ENCODE data around the gene SYMPK. TPM values are rescaled to one million over a fixed set of nuclear protein-coding genes. Genes with fewer than 3 reads are reported as not detected.

The SYMPK gene
- total RNA-seq, 1 donor, result 42.0 TPM

DNA sequence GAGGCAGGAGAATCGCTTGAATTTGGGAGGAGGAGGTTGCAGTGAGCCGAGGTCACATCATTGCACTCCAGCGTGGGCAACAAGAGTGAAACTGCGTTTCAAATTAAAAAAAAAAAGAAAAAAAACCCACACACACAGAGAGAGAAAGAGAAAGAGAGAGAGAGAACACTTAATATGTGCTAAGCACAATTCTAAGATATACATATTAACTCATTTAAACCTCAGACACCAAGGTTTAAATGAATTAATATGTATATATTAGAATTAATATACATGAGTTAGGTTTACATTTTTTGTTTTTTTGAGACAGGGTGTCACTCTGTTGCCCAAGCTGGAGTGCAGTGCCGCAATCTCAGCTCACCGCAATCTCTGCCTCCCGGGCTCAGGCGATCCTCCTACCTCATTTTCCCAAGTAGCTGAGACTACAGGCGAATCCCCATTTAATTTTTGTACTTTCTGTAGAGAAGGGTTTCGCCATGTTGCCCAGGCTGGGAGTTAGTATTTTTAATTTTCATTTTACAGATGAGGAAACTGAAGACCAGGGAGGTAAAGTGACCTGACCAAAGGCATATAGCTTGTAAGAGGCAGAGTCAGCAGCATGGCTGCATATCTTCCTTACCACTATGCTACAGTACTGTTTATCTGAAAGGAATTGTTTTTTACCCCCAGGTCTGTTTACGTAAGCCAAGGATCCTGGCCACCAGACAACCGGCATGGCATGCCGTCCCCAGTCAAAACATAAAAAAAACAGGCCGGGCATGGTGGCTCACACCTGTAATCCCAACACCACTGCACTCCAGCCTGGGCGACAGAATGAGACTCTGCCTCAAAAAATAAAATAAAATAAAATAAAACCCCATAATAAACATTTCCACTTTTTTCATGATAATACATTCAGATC is 2.3 kb downstream of the SYMPK start:
- no peak overlapping the region for H3K4me2 ChIP-seq (ENCODE audit: insufficient read depth, low read length)

DNA sequence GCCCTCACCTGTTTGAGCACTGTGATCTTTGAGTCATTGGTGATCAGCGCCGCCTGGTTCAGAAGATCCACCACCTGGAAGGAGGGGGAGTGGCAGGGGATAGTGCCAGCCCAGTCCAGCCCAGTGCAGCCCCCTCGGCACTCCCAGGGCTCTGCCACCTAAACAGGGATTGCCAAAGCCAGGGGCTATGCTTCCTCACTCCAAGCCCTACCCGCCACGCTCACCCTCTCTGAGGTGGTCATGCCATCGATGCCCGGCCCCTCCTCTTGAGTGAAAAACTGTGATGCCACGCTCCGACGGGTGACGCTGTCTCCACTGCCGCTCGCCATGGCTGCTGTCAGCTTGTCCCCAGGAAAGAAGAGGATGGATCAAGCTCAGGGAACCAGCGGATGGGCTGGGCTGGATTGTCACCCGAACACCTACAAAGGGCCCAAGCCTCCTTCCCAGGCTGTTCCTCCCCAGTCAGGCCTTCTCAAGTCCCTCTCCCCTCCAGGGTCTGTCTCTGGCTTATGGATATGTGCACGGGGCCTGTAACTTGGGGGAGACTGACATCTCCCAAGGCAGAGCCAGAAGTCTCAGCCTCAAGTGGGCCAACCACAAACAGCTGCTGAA is 8.7 kb downstream of the SYMPK start:
- no peaks in the 10 kb centered on the region for H3K27me3 ChIP-seq (ENCODE audit: insufficient read depth, low read length)
- H3K4me3 ChIP-seq (ENCODE audit: insufficient read depth, low read length), result no peak overlapping the region
- H3K4me1 ChIP-seq (ENCODE audit: insufficient read depth, low read length), result peaks cover 7% of the 10 kb centered on the region
- H3K9me3 ChIP-seq (ENCODE audit: low read depth, low read length), result no peaks in the 10 kb centered on the region
- no peak overlapping the region for H2AFZ ChIP-seq (ENCODE audit: low read length)
- H4K20me1 ChIP-seq (ENCODE audit: insufficient read depth, low read length), result peaks cover 15% of the 10 kb centered on the region
- no peak for DNase-seq (ENCODE audit: insufficient read length, low spot score, missing footprints)
- H3K4me2 ChIP-seq (ENCODE audit: insufficient read depth, low read length), result no peak overlapping the region
- no peak overlapping the region for H3K27ac ChIP-seq (ENCODE audit: low read depth, low read length)
- H3K79me2 ChIP-seq (ENCODE audit: insufficient read depth, low read length), result peaks cover 38% of the 10 kb centered on the region
- TF ChIP-seq, protein P1, sequence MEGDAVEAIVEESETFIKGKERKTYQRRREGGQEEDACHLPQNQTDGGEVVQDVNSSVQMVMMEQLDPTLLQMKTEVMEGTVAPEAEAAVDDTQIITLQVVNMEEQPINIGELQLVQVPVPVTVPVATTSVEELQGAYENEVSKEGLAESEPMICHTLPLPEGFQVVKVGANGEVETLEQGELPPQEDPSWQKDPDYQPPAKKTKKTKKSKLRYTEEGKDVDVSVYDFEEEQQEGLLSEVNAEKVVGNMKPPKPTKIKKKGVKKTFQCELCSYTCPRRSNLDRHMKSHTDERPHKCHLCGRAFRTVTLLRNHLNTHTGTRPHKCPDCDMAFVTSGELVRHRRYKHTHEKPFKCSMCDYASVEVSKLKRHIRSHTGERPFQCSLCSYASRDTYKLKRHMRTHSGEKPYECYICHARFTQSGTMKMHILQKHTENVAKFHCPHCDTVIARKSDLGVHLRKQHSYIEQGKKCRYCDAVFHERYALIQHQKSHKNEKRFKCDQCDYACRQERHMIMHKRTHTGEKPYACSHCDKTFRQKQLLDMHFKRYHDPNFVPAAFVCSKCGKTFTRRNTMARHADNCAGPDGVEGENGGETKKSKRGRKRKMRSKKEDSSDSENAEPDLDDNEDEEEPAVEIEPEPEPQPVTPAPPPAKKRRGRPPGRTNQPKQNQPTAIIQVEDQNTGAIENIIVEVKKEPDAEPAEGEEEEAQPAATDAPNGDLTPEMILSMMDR (IDR thresholded peaks at IDR 0.05; ENCODE audit: extremely low read depth, low read depth, low read length), result no peak
- peaks cover 61% of the 10 kb centered on the region for H3K36me3 ChIP-seq (ENCODE audit: insufficient read depth, low read length)

More for the DNA sequence above, 2.3 kb downstream of the SYMPK start:
- H3K4me1 ChIP-seq (ENCODE audit: insufficient read depth, low read length), result peaks cover 7% of the 10 kb centered on the region
- H3K27ac ChIP-seq (ENCODE audit: low read depth, low read length), result no peak overlapping the region
- H2AFZ ChIP-seq (ENCODE audit: low read length), result no peak overlapping the region
- peaks cover 23% of the 10 kb centered on the region for H3K36me3 ChIP-seq (ENCODE audit: insufficient read depth, low read length)
- DNase-seq (ENCODE audit: insufficient read length, low spot score, missing footprints), result no peak
- H3K9me3 ChIP-seq (ENCODE audit: low read depth, low read length), result no peaks in the 10 kb centered on the region
- H3K79me2 ChIP-seq (ENCODE audit: insufficient read depth, low read length), result peaks cover 64% of the 10 kb centered on the region
- TF ChIP-seq, protein P1 (IDR thresholded peaks at IDR 0.05; ENCODE audit: extremely low read depth, low read depth, low read length), result no peak
- H3K27me3 ChIP-seq (ENCODE audit: insufficient read depth, low read length), result peaks cover 24% of the 10 kb centered on the region
- no peak overlapping the region for H3K4me3 ChIP-seq (ENCODE audit: insufficient read depth, low read length)
- H4K20me1 ChIP-seq (ENCODE audit: insufficient read depth, low read length), result peaks cover 7% of the 10 kb centered on the region

DNA sequence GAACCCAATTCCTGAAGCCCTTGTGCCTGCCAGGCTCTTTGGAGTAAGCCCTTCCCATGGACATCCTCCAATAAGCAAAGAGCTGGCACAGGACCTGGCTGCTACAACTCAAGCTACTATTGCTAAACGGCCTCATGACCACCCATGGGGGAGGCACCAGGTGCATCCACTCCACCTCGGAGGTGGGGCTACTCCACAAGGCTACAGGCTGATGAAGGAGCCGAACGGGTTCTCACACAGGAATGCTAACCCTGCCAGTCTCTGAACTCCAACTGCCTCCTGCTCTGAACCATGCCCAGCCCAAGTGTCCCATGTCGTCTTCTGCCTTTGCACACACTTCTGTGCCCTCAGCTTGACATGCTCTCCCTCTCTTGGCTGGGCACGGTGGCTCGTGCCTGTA is 10.0 kb downstream of the SYMPK start:
- no peak overlapping the region for H3K27ac ChIP-seq (ENCODE audit: low read depth, low read length)
- H3K36me3 ChIP-seq (ENCODE audit: insufficient read depth, low read length), result peaks cover 63% of the 10 kb centered on the region
- no peak for DNase-seq (ENCODE audit: insufficient read length, low spot score, missing footprints)
- H3K4me1 ChIP-seq (ENCODE audit: insufficient read depth, low read length), result peaks cover 7% of the 10 kb centered on the region
- no peaks in the 10 kb centered on the region for H3K9me3 ChIP-seq (ENCODE audit: low read depth, low read length)
- H3K79me2 ChIP-seq (ENCODE audit: insufficient read depth, low read length), result peaks cover 27% of the 10 kb centered on the region
- no peak overlapping the region for H3K4me2 ChIP-seq (ENCODE audit: insufficient read depth, low read length)
- H2AFZ ChIP-seq (ENCODE audit: low read length), result no peak overlapping the region
- H4K20me1 ChIP-seq (ENCODE audit: insufficient read depth, low read length), result peaks cover 15% of the 10 kb centered on the region
- TF ChIP-seq, protein P1 (IDR thresholded peaks at IDR 0.05; ENCODE audit: extremely low read depth, low read depth, low read length), result no peak
- no peak overlapping the region for H3K4me3 ChIP-seq (ENCODE audit: insufficient read depth, low read length)
- H3K27me3 ChIP-seq (ENCODE audit: insufficient read depth, low read length), result no peaks in the 10 kb centered on the region

DNA sequence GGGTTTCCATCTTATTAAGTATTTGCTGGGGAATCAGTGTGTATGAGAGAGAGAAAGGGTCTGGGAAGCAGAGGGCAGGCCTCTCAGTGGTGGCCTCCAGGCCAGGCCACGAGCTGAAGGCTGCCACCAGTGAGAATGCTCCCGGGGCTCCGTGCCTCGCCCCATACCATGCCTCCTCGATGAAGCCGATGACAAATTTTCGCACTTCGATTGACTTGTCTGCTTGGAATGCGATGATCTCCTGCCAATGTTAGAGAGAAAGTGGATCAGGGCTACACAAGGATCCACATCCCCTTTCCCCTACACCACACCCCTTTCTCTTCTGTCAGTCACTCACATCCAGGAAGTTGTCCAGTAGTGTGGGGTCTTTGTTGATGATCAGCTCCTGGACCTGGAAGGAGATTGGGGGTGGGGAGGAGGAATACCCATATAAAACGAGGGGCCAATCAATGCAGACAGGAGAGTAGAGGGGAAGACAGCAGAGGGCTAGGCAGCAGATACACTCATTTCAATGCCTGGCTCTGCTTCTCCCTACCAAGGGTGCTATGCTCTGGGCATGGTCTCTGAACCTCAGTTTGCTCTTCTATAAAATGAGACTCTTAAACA is 10.7 kb downstream of the SYMPK start:
- Histone ChIP-seq H3K4me3 (ENCODE audit: insufficient read depth, low read length) (no peak overlapping the region), H3K4me2 (ENCODE audit: insufficient read depth, low read length) (no peak overlapping the region), H3K9me3 (ENCODE audit: low read depth, low read length) (no peaks in the 10 kb centered on the region), H4K20me1 (ENCODE audit: insufficient read depth, low read length) (peaks cover 15% of the 10 kb centered on the region), H3K4me1 (ENCODE audit: insufficient read depth, low read length) (peaks cover 7% of the 10 kb centered on the region), H2AFZ (ENCODE audit: low read length) (no peak overlapping the region), H3K79me2 (ENCODE audit: insufficient read depth, low read length) (peaks cover 24% of the 10 kb centered on the region), H3K27me3 (ENCODE audit: insufficient read depth, low read length) (no peaks in the 10 kb centered on the region), H3K27ac (ENCODE audit: low read depth, low read length) (peak overlapping the region; percentile 25), H3K36me3 (ENCODE audit: insufficient read depth, low read length) (peaks cover 69% of the 10 kb centered on the region)
- TF ChIP-seq, protein P1 (IDR thresholded peaks at IDR 0.05; ENCODE audit: extremely low read depth, low read depth, low read length), result no peak
- peak; percentile 86 for DNase-seq (ENCODE audit: insufficient read length, low spot score, missing footprints)
